ENCODE data around the gene CD70.

- TF ChIP-seq PATZ1 (CRISPR knock-in tag; IDR thresholded peaks at IDR 0.05; ENCODE audit: borderline replicate concordance) (no peak), RARB (CRISPR knock-in tag; IDR thresholded peaks at IDR 0.05) (no peak), ZFP3 (CRISPR knock-in tag; IDR thresholded peaks at IDR 0.05) (no peak), PPARA (CRISPR knock-in tag; IDR thresholded peaks at IDR 0.05; ENCODE audit: borderline replicate concordance) (no peak), ZFP30 (CRISPR knock-in tag; IDR thresholded peaks at IDR 0.05) (no peak), ZNF70 (CRISPR knock-in tag; IDR thresholded peaks at IDR 0.05) (no peak), ISL1 (CRISPR knock-in tag; IDR thresholded peaks at IDR 0.05) (no peak), ZNF8 (CRISPR knock-in tag; IDR thresholded peaks at IDR 0.05) (no peak), TOX (CRISPR knock-in tag; IDR thresholded peaks at IDR 0.05; ENCODE audit: borderline replicate concordance) (no peak), CREB5 (CRISPR knock-in tag; IDR thresholded peaks at IDR 0.05; ENCODE audit: low read depth) (no peak), ARNTL (CRISPR knock-in tag; IDR thresholded peaks at IDR 0.05; ENCODE audit: borderline replicate concordance, low read depth) (no peak), ZNF565 (CRISPR knock-in tag; conservative IDR thresholded peaks at IDR 0.05; ENCODE audit: low read depth) (no peak)
Observed at GRCh38 chr19:6589711-6590257, 1.2 kb downstream of the CD70 start.

Data from SK-N-SH treated with all-trans-retinoic acid at 6 μM for 48 hours (cell line).